Hepatocyte (in vitro differentiated cells): Measurements from ENCODE around the gene AGAP1. TPM values are rescaled to one million over a fixed set of nuclear protein-coding genes. Genes with fewer than 3 reads are reported as not detected.

Source experiments
- DNase-seq: peaks from one replicate; pipeline ENCODE4 v3.0.0-alpha.2; 2016; ENCODE audit warnings: low spot score
- H2AFZ ChIP-seq: fragments of 200-600 bp; sonication (generic); 2 replicates; pipeline ENCODE4 v1.6.0; 2016; ENCODE audit warnings: antibody characterized with exemption, mild to moderate bottlenecking
- H3K27ac ChIP-seq: fragments of 200-600 bp; sonication (generic); 2 replicates; pipeline ENCODE4 v1.5.1; 2016; ENCODE audit warnings: mild to moderate bottlenecking
- H3K27me3 ChIP-seq: fragments of 200-600 bp; sonication (generic); 2 replicates; pipeline ENCODE4 v1.6.1; 2016
- H3K36me3 ChIP-seq: fragments of 200-600 bp; sonication (generic); replicated peaks from 2 replicates; pipeline ENCODE4 v1.5.1; 2016; ENCODE audit warnings: low read depth; ENCODE audit not compliant: insufficient read depth
- H3K4me1 ChIP-seq: fragments of 200-600 bp; sonication (generic); 2 replicates; pipeline ENCODE4 v1.5.1; 2016; ENCODE audit warnings: mild to moderate bottlenecking, moderate library complexity; ENCODE audit not compliant: insufficient read depth
- H3K4me2 ChIP-seq: fragments of 200-600 bp; sonication (generic); 2 replicates; pipeline ENCODE4 v1.6.0; 2016
- H3K4me3 ChIP-seq: fragments of 200-600 bp; sonication (generic); 2 replicates; pipeline ENCODE4 v1.5.1; 2016; ENCODE audit warnings: mild to moderate bottlenecking
- H3K79me2 ChIP-seq: fragments of 200-600 bp; sonication (generic); 2 replicates; pipeline ENCODE4 v1.6.0; 2017; ENCODE audit warnings: mild to moderate bottlenecking
- H3K9me2 ChIP-seq: fragments of 200-600 bp; sonication (generic); replicated peaks from 2 replicates; pipeline ENCODE4 v1.6.0; 2017; ENCODE audit warnings: mild to moderate bottlenecking; ENCODE audit not compliant: insufficient read depth
- H3K9me3 ChIP-seq: fragments of 200-600 bp; sonication (generic); 2 replicates; pipeline ENCODE4 v1.5.1; 2016; ENCODE audit warnings: low read depth, mild to moderate bottlenecking
- H4K20me1 ChIP-seq: fragments of 200-600 bp; sonication (generic); 2 replicates; pipeline ENCODE4 v1.6.0; 2016; ENCODE audit warnings: mild to moderate bottlenecking; ENCODE audit not compliant: insufficient read depth, poor library complexity, severe bottlenecking
- CTCF ChIP-seq: fragments of 200-600 bp; sonication (generic); IDR thresholded peaks from 2 replicates; pipeline ENCODE4 v1.5.1; 2016; ENCODE audit warnings: antibody characterized with exemption, mild to moderate bottlenecking; ENCODE audit not compliant: poor library complexity
- EZH2 ChIP-seq: fragments of 200-600 bp; sonication (generic); IDR thresholded peaks from 2 replicates; pipeline ENCODE4 v1.6.1; 2016; ENCODE audit warnings: antibody characterized with exemption, mild to moderate bottlenecking, borderline replicate concordance
- EZH2phosphoT487 ChIP-seq: fragments of 200-600 bp; sonication (generic); IDR thresholded peaks from one replicate; pipeline ENCODE4 v1.6.1; 2018; ENCODE audit warnings: antibody characterized with exemption, mild to moderate bottlenecking, low read depth, moderate library complexity; ENCODE audit not compliant: unreplicated experiment, severe bottlenecking
- WGBS: methylation state at CpG from one replicate; pipeline ENCODE4 v1.1.6; 2016; ENCODE audit warnings: low lambda C conversion rate; ENCODE audit errors: missing lambda C conversion rate; 5-methylcytosine and 5-hydroxymethylcytosine counted together
- polyA plus RNA-seq: library from polyadenylated mRNA; unstranded; fragments of >200 nt; fragmentation: Nextera tagmentation; extraction: Ambion mirVana; gene quantifications from 2 replicates; pipeline ENCODE4 v1.2.1, GENCODE V29; 2016
- total RNA-seq: library from RNA; depleted of rRNA; stranded (reverse); fragments of >200 nt; gene quantifications from 2 replicates; pipeline ENCODE4 v1.2.3, GENCODE V29; 2014

AGAP1 gene
- total and polyA plus RNA-seq, 2 experiments from 2014 or later: 12.1 to 20.0 TPM

DNA sequence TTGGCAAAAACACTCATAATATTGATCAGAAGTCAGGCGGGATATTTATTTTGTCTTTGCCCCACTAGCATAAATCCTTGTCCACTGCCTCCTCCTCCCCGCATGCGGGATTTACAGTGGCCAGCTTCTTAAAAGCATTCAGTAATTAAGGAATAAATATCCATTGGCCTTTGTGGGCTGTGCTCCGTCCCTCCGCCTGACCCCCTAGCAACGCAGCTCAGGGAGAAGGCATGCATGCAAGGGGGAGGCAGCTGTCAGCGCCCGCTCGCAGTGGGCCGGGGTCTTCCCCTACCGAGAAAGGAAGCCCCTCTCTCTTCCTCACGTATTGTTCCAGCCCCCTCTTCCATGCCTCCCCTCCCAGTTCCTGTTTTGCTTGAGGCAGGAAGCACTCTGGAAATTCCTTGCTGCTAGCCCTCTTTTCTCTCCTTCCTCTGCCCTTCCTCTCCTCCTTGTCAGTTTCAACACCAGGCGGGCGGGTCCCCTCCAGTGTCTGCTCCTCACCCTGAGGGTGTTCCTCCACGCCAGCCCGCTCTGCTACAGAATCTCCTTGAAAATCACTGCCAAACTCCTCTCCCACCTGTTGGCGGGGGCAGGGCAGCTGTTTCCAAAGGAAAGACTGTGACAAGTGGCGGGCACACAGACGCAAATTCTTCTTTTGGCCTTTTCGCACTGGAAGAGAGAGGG is 614.2 kb downstream of the AGAP1 start:
- Histone ChIP-seq H3K4me3 (no peak overlapping the region), H3K79me2 (no peaks in the 10 kb centered on the region), H3K4me1 (no peaks in the 10 kb centered on the region), H3K9me2 (no peaks in the 10 kb centered on the region), H3K36me3 (no peaks in the 10 kb centered on the region), H3K9me3 (no peaks in the 10 kb centered on the region), H3K27me3 (no peaks in the 10 kb centered on the region), H4K20me1 (no peaks in the 10 kb centered on the region), H2AFZ (no peak overlapping the region), H3K4me2 (no peak overlapping the region), H3K27ac (no peak overlapping the region)
- WGBS: 49% methylated on average over 19 of the region's 20 CpGs
- TF ChIP-seq EZH2 (no peak), EZH2phosphoT487 (no peak), CTCF (no peak)
- no peak for DNase-seq

GRCh38 chr2:236109061-236109460 is 615.2 kb downstream of the AGAP1 start:
- WGBS: 93% methylated on average over 5 of the region's 5 CpGs
- TF ChIP-seq EZH2 (no peak), EZH2phosphoT487 (no peak), CTCF (no peak)

GRCh38 chr2:236109473-236109872 is 615.6 kb downstream of the AGAP1 start:
- no peak for TF ChIP-seq EZH2phosphoT487
- no peak for TF ChIP-seq EZH2
- TF ChIP-seq CTCF: no peak
- 96% methylated on average over 21 of the region's 21 CpGs for WGBS
- H3K27ac ChIP-seq: no peak overlapping the region

More at GRCh38 chr2:236109061-236109460, 615.2 kb downstream of the AGAP1 start:
- H3K79me2 ChIP-seq: no peaks in the 10 kb centered on the region
- H3K27me3 ChIP-seq: no peaks in the 10 kb centered on the region
- DNase-seq: no peak
- H3K9me2 ChIP-seq: no peaks in the 10 kb centered on the region
- H4K20me1 ChIP-seq: no peaks in the 10 kb centered on the region
- no peaks in the 10 kb centered on the region for H3K36me3 ChIP-seq
- H2AFZ ChIP-seq: no peak overlapping the region
- H3K27ac ChIP-seq: no peak overlapping the region
- no peak overlapping the region for H3K4me3 ChIP-seq
- H3K4me1 ChIP-seq: no peaks in the 10 kb centered on the region
- H3K9me3 ChIP-seq: no peaks in the 10 kb centered on the region
- no peak overlapping the region for H3K4me2 ChIP-seq

DNA sequence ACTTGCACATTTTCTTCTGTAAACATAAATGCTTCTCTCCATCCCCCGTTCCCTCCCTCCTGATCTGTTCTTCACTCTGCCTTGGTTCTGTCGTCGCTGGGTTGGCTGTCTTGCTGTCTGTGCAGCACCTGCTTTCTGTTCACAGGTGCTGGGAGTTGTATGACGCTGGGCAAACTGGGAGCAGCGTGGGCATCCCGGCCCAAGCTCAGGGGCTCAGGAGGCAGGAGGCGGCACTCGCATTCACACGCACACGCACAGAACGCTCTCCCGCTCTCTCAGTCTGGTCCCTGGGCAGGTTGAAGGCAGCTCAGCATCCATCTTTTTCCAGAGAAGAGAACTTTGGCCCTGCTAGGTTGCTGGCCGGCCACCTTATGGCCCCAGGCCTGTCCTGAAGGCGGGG is 618.6 kb downstream of the AGAP1 start:
- no peak overlapping the region for H3K4me2 ChIP-seq
- H2AFZ ChIP-seq: no peak overlapping the region
- no peaks in the 10 kb centered on the region for H3K36me3 ChIP-seq
- DNase-seq: no peak
- no peaks in the 10 kb centered on the region for H3K9me2 ChIP-seq
- TF ChIP-seq CTCF: no peak
- no peak for TF ChIP-seq EZH2phosphoT487
- no peak for TF ChIP-seq EZH2
- no peak overlapping the region for H3K27ac ChIP-seq
- H3K27me3 ChIP-seq: no peaks in the 10 kb centered on the region
- 93% methylated on average over 14 of the region's 14 CpGs for WGBS
- H3K4me1 ChIP-seq: no peaks in the 10 kb centered on the region
- no peaks in the 10 kb centered on the region for H3K79me2 ChIP-seq
- no peaks in the 10 kb centered on the region for H4K20me1 ChIP-seq
- no peaks in the 10 kb centered on the region for H3K9me3 ChIP-seq
- no peak overlapping the region for H3K4me3 ChIP-seq

More at GRCh38 chr2:236109473-236109872, 615.6 kb downstream of the AGAP1 start:
- Histone ChIP-seq H3K9me2 (no peaks in the 10 kb centered on the region), H3K27me3 (no peaks in the 10 kb centered on the region), H3K9me3 (no peaks in the 10 kb centered on the region), H3K79me2 (no peaks in the 10 kb centered on the region), H3K36me3 (no peaks in the 10 kb centered on the region), H4K20me1 (no peaks in the 10 kb centered on the region), H3K4me3 (no peak overlapping the region), H3K4me2 (no peak overlapping the region), H2AFZ (no peak overlapping the region), H3K4me1 (no peaks in the 10 kb centered on the region)
- no peak for DNase-seq
